ENCODE measurements around the gene ELMOD3.

DNA sequence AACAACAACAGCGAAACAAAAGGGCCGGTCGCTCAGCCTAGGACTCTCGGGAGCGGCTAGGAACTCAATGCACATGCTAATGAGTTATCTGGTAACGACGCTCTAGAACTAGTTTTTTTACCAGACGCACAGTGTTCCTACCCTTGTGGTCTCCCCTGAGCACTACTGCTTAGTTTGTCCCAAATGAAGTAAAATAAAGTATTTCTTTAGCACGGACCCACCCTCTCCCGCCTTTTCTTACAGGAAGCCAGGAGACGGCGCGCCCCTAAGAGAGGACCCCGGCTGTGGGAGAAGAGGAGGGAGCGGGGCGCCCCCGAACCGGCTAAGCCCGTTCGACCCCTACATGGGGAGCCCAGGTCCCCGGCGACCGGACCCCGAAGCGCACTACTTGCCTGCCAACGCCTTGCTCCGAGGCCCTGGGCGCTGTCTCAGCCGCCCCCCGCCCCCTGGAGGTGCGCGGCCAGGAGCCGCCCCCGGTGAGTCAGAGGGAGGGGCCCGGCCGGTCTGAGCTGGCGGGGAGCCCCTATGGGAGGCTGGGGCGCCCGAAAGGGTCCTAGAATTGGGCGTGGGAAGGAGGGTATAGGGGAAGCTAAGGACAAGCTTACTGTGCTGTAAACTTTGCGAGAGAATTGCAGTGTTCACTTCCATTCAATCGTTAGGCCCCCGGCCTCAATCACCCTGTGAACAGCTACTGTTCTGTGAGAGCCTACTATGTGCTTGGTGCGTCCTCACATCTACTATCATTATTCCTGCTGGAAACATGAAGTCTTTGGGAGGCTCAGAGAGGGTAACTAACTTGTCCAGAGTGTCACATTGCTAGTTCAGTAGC is 59.2 kb downstream of the ELMOD3 start:
- TF ChIP-seq, protein P1, sequence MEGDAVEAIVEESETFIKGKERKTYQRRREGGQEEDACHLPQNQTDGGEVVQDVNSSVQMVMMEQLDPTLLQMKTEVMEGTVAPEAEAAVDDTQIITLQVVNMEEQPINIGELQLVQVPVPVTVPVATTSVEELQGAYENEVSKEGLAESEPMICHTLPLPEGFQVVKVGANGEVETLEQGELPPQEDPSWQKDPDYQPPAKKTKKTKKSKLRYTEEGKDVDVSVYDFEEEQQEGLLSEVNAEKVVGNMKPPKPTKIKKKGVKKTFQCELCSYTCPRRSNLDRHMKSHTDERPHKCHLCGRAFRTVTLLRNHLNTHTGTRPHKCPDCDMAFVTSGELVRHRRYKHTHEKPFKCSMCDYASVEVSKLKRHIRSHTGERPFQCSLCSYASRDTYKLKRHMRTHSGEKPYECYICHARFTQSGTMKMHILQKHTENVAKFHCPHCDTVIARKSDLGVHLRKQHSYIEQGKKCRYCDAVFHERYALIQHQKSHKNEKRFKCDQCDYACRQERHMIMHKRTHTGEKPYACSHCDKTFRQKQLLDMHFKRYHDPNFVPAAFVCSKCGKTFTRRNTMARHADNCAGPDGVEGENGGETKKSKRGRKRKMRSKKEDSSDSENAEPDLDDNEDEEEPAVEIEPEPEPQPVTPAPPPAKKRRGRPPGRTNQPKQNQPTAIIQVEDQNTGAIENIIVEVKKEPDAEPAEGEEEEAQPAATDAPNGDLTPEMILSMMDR (IDR thresholded peaks at IDR 0.05): peak in 1 of 4 experiments; percentile 30
- peak in 1 of 2 donors; percentile 64 for TF ChIP-seq POLR2A (IDR thresholded peaks at IDR 0.05)
